B cell (primary cell): ENCODE data around the gene ARHGEF7. TPM values are rescaled to one million over a fixed set of nuclear protein-coding genes. Genes with fewer than 3 reads are reported as not detected.

Experiments used
- ATAC-seq: fragments of 200-7000 bp; cut with Tn5 transposase; one replicate; pipeline ENCODE4 v1.10.0; 2021; ENCODE audit warnings: low read depth, mild to moderate bottlenecking, moderate number of reproducible peaks, moderate library complexity
- CTCF ChIA-PET: fragments of 350-600 bp; sonication (Branson Sonifier 250); formaldehyde crosslinking; loops from one replicate; lab custom pipeline; 2021; ENCODE audit warnings: antibody characterized with exemption, inconsistent platforms; lab: Charles Lee
- POLR2A ChIA-PET: fragments of 350-600 bp; sonication (Branson Sonifier 250); formaldehyde crosslinking; loops from one replicate; lab custom pipeline; 2021; ENCODE audit warnings: antibody characterized with exemption; lab: Charles Lee
- DNase-seq: peaks from one replicate; pipeline ENCODE4 v3.0.0; 2013
- H2AFZ ChIP-seq: 2 replicates; pipeline ENCODE4 v1.6.1; 2012; ENCODE audit warnings: mild to moderate bottlenecking, low read depth, low read length; ENCODE audit not compliant: insufficient read depth, poor library complexity, severe bottlenecking
- H3K27ac ChIP-seq, 2 donors: 1 replicate in 1 of 2; 2 replicates in 1 of 2; pipeline ENCODE4 v1.5.1; 2012 to 2013; ENCODE audit warnings: low read length in 2 of 2, mild to moderate bottlenecking in 2 of 2, moderate library complexity in 1 of 2
- H3K27me3 ChIP-seq, 4 experiments: fragments of 200-600 bp in 1 of 4; sonication (generic) in 1 of 4; replicated peaks in 1 of 4; 1 replicate in 2 of 4; 2 replicates in 2 of 4; pipeline versions ENCODE4 v1.6.1 to v1.7.0; 2013 to 2016; ENCODE audit warnings: low read length in 3 of 4, mild to moderate bottlenecking in 2 of 4, mixed read lengths in 1 of 4, moderate library complexity in 1 of 4; ENCODE audit not compliant: insufficient read depth in 4 of 4, control insufficient read depth in 3 of 4; ENCODE audit errors: control extremely low read depth in 1 of 4
- H3K36me3 ChIP-seq, 2 experiments: replicated peaks in 1 of 2; 1 replicate in 1 of 2; 2 replicates in 1 of 2; pipeline versions ENCODE4 v1.6.1 to v1.7.1; 2013; ENCODE audit warnings: low read length in 1 of 2; ENCODE audit not compliant: insufficient read depth in 2 of 2, control insufficient read depth in 1 of 2; ENCODE audit errors: control extremely low read depth in 1 of 2, extremely low read depth in 1 of 2
- H3K4me1 ChIP-seq, 2 donors: fragments of 200-600 bp in 1 of 2; sonication (generic) in 1 of 2; 1 replicate in 1 of 2; 2 replicates in 1 of 2; pipeline versions ENCODE4 v1.5.1 to v1.6.1; 2013 to 2017; ENCODE audit warnings: low read length in 2 of 2; ENCODE audit not compliant: control insufficient read depth in 2 of 2, insufficient read depth in 2 of 2
- H3K4me2 ChIP-seq: replicated peaks from 2 replicates; pipeline ENCODE3; 2012; ENCODE audit warnings: mild to moderate bottlenecking, low read depth, low read length; ENCODE audit not compliant: poor library complexity, severe bottlenecking
- H3K4me3 ChIP-seq, 5 experiments: fragments of 200-600 bp in 1 of 5; sonication (generic) in 1 of 5; 1 replicate in 3 of 5; 2 replicates in 2 of 5; pipeline versions ENCODE4 v1.5.1 to v1.7.0; 2011 to 2016; ENCODE audit warnings: low read length in 4 of 5, mild to moderate bottlenecking in 4 of 5, low read depth in 2 of 5, control low read depth in 1 of 5, moderate library complexity in 1 of 5; ENCODE audit not compliant: insufficient read depth in 1 of 5; ENCODE audit errors: control extremely low read depth in 1 of 5, extremely low read depth in 1 of 5
- H3K79me2 ChIP-seq: fragments of 200-600 bp; sonication (generic); one replicate; pipeline ENCODE4 v1.6.0; 2016; ENCODE audit warnings: low read length; ENCODE audit not compliant: control insufficient read depth, insufficient read depth
- H3K9ac ChIP-seq: fragments of 200-600 bp; sonication (generic); 2 replicates; pipeline ENCODE4 v1.6.1; 2017; ENCODE audit warnings: mild to moderate bottlenecking, low read length, moderate library complexity
- H3K9me3 ChIP-seq, 3 donors: one replicate each; pipeline versions ENCODE4 v1.6.1 to v1.7.1; 2013; ENCODE audit warnings: low read length in 2 of 3; ENCODE audit not compliant: control insufficient read depth in 2 of 3, insufficient read depth in 1 of 3; ENCODE audit errors: control extremely low read depth in 1 of 3
- H4K20me1 ChIP-seq: 2 replicates; pipeline ENCODE4 v1.6.0; 2012; ENCODE audit warnings: mild to moderate bottlenecking, low read length; ENCODE audit not compliant: insufficient read depth, control insufficient read depth, poor library complexity, severe bottlenecking
- H3K27ac Mint-ChIP-seq: one replicate; pipeline ENCODE4 v1.8.0; 2021; ENCODE audit warnings: mixed read lengths
- H3K27me3 Mint-ChIP-seq: one replicate; pipeline ENCODE4 v1.8.0; 2021; ENCODE audit warnings: mixed read lengths
- H3K4me1 Mint-ChIP-seq: one replicate; pipeline ENCODE4 v1.8.0; 2021; ENCODE audit warnings: mixed read lengths
- H3K4me3 Mint-ChIP-seq: one replicate; pipeline ENCODE4 v1.8.0; 2021; ENCODE audit warnings: mixed read lengths
- H3K9me3 Mint-ChIP-seq: one replicate; pipeline ENCODE4 v1.8.0; 2022; ENCODE audit warnings: mixed read lengths; ENCODE audit not compliant: insufficient read depth
- EZH2 ChIP-seq: IDR thresholded peaks from 2 replicates; pipeline ENCODE4 v1.6.1; 2012; ENCODE audit warnings: borderline replicate concordance, low read depth, mild to moderate bottlenecking, moderate library complexity, low read length; ENCODE audit not compliant: insufficient read depth, poor library complexity, severe bottlenecking
- WGBS: methylation state at CpG from one replicate; pipeline ENCODE4 v1.1.5; 2013; ENCODE audit warnings: missing lambda C conversion rate; ENCODE audit not compliant: insufficient coverage; 5-methylcytosine and 5-hydroxymethylcytosine counted together
- intact Hi-C: fragments of 100-400 bp; cut with micrococcal nuclease; formaldehyde crosslinking; loops from one replicate; pipeline ENCODE4 v1.10.0; 2022
- polyA plus RNA-seq: library from polyadenylated mRNA; depleted of rRNA; stranded (reverse); fragments of >200 nt; gene quantifications from 2 replicates; pipeline ENCODE4 v1.2.3, GENCODE V29; 2012
- total RNA-seq, 2 donors: library from RNA; stranded (reverse); fragments of 120-200 nt in 1 of 2; gene quantifications; 1 replicate in 1 of 2; 2 replicates in 1 of 2; pipeline versions ENCODE4 v1.2.3 to v1.2.4, GENCODE V29; 2013 to 2022
- TF ChIP-seq, protein P1 (sequence below): fragments of 200-600 bp; IDR thresholded peaks from one replicate; pipeline ENCODE4 v1.8.0; 2022; ENCODE audit warnings: antibody characterized with exemption, mild to moderate bottlenecking

Gene ARHGEF7
- total and polyA plus RNA-seq, 2 donors (not counting 1 experiment from before 2014, with no cell fraction given) = 62.3 to 125 TPM

DNA sequence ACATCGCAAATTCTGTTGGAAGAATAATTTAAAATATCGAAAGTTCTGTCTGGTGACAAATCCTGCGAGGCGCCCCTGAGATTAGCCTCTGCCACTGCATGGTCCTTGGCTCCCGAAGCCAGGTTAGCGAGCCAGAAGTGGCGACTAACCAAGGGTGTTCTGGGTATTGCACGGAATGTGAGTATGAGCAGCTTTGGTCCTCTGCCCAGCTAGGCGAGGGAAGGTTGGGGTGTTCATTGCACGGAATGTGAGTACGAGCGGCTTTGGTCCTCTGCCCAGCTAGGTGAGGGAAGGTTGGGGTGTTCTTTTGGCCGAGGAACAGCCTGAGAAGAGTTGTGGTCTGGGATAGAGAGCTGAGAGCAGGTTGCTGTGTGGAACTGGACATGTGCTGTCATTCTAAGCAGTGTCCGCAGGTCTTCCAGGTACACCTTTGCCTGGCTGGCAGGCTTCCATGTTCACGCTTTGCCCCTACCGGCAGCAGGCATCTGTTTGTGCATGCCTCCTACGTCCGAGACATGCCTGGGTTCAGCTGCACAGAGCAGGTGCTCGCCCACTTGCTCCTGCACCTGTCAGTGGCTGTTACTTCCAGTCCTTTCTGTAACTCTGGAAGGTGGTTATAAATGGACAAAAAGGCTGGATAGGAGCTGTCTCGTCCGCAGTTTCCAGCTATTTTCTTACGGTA, 187.1 kb downstream of the ARHGEF7 start:
- Histone ChIP-seq H3K36me3 (peaks cover 14 to 75% of the 10 kb centered on the region in 2 experiments), H3K27me3 (no peaks in the 10 kb centered on the region), H3K27ac (no peak overlapping the region)

DNA sequence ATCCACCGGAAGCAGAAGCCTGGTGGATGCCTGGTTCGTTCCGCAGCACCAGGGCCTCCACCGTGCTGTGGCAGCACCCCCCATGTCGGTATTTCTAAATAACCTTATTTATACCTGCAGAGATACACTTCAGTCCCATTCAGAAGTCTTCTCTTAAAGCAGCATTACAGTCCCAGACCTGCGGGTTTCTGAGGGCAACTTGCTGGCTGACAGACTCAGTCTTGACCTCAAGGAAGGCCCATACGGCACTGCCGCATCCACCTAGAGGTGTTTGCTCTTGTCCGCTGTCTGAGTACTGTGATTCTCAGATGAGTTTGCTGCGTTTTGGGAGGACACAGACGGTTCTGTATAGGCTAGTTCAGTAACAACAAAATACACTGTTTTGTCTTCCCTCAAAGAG, 188.4 kb downstream of the ARHGEF7 start:
- DNase-seq = no peak
- POLR2A ChIA-PET = no interaction called here
- Histone ChIP-seq H3K27me3 (no peaks in the 10 kb centered on the region), H3K27ac (no peak overlapping the region), H3K4me1 (no peaks in the 10 kb centered on the region), H3K4me3 (no peak overlapping the region), H2AFZ (no peak overlapping the region), H3K9me3 (peaks cover 0 to 5% (median 0%) of the 10 kb centered on the region in 3 donors), H3K4me2 (no peak overlapping the region), H3K9ac (no peak overlapping the region), H3K79me2 (peaks cover 4% of the 10 kb centered on the region), H4K20me1 (peaks cover 6% of the 10 kb centered on the region), H3K36me3 (peaks cover 12 to 70% of the 10 kb centered on the region in 2 experiments)
- CTCF ChIA-PET = no interaction called here
- Mint-ChIP-seq H3K4me3 (no peak overlapping the region), H3K9me3 (no peaks in the 10 kb centered on the region), H3K4me1 (peaks cover 8% of the 10 kb centered on the region), H3K27ac (no peak overlapping the region), H3K27me3 (no peaks in the 10 kb centered on the region)
- intact Hi-C loops = no loop called here
- TF ChIP-seq, protein P1, sequence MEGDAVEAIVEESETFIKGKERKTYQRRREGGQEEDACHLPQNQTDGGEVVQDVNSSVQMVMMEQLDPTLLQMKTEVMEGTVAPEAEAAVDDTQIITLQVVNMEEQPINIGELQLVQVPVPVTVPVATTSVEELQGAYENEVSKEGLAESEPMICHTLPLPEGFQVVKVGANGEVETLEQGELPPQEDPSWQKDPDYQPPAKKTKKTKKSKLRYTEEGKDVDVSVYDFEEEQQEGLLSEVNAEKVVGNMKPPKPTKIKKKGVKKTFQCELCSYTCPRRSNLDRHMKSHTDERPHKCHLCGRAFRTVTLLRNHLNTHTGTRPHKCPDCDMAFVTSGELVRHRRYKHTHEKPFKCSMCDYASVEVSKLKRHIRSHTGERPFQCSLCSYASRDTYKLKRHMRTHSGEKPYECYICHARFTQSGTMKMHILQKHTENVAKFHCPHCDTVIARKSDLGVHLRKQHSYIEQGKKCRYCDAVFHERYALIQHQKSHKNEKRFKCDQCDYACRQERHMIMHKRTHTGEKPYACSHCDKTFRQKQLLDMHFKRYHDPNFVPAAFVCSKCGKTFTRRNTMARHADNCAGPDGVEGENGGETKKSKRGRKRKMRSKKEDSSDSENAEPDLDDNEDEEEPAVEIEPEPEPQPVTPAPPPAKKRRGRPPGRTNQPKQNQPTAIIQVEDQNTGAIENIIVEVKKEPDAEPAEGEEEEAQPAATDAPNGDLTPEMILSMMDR = no peak
- no peak for TF ChIP-seq EZH2
- ATAC-seq = no peak
- 100% methylated on average over 9 of the region's 11 CpGs for WGBS

More for the DNA sequence above, 187.1 kb downstream of the ARHGEF7 start:
- Histone ChIP-seq H3K4me3 (no peak overlapping the region), H3K4me2 (no peak overlapping the region), H3K4me1 (no peaks in the 10 kb centered on the region), H3K79me2 (no peaks in the 10 kb centered on the region), H2AFZ (no peak overlapping the region), H3K9ac (no peak overlapping the region), H3K9me3 (no peaks in the 10 kb centered on the region), H4K20me1 (peaks cover 6% of the 10 kb centered on the region)
- 95% methylated on average over 22 of the region's 22 CpGs for WGBS
- intact Hi-C loops = no loop called here
- ChIA-PET POLR2A (no interaction called here), CTCF (no interaction called here)
- Mint-ChIP-seq H3K9me3 (no peaks in the 10 kb centered on the region), H3K27ac (no peak overlapping the region), H3K4me3 (no peak overlapping the region), H3K27me3 (no peaks in the 10 kb centered on the region), H3K4me1 (peaks cover 8% of the 10 kb centered on the region)
- no peak for DNase-seq
- no peak for ATAC-seq
- TF ChIP-seq, protein P1 = no peak
- TF ChIP-seq EZH2 = no peak
